HG03139 (cell line): ENCODE measurements around the gene BZW1.

Experiments used
- ATAC-seq: cut with Tn5 transposase; IDR thresholded peaks from one replicate; pipeline ENCODE4 v1.9.1; 2021; ENCODE audit not compliant: unreplicated experiment

BZW1 gene

GRCh38 chr2:200869014-200869413 is 57.3 kb downstream of the BZW1 start:
- no peak for ATAC-seq

- no peak for ATAC-seq
Measured at GRCh38 chr2:200871151-200871550, 59.4 kb downstream of the BZW1 start.

GRCh38 chr2:200873560-200873959 is 61.9 kb downstream of the BZW1 start:
- ATAC-seq: no peak
